Activated T-cell treated with anti-CD3 and anti-CD28 coated beads, Interleukin-2, amount 50 U/mL, for 72 hours (primary cell): ENCODE measurements around the gene MMEL1. TPM values are rescaled to one million over a fixed set of nuclear protein-coding genes. Genes with fewer than 3 reads are reported as not detected.
A peak's percentile ranks its signal among the peaks of the same experiment; 100 is the strongest.
"Not testable (repeated sequence)": the region's sequence is repeated elsewhere in the genome, so short reads cannot be mapped to it uniquely, and the experiment has no call there.

Experiments used
- ATAC-seq, 2 donors: fragments of 150-1000 bp; cut with Tn5 transposase; replicated peaks in 1 of 2; 2 replicates each; pipeline ENCODE4 v1.10.0; 2021; ENCODE audit warnings: moderate library complexity in 2 of 2, mild to moderate bottlenecking in 1 of 2
- DNase-seq, 2 donors: peaks; one replicate each; pipeline ENCODE4 v3.0.0; 2021 to 2022; ENCODE audit warnings: mixed read lengths in 1 of 2
- H3K27ac Mint-ChIP-seq: one replicate; pipeline ENCODE4 v1.8.0; 2022; ENCODE audit warnings: mild to moderate bottlenecking, moderate library complexity, mixed read lengths
- H3K27me3 Mint-ChIP-seq: one replicate; pipeline ENCODE4 v1.8.0; 2022; ENCODE audit warnings: low read depth, mixed read lengths
- H3K36me3 Mint-ChIP-seq, 2 donors: one replicate each; pipeline ENCODE4 v1.8.0; 2022; ENCODE audit warnings: mixed read lengths in 2 of 2, mild to moderate bottlenecking in 1 of 2; ENCODE audit not compliant: insufficient read depth in 2 of 2
- H3K4me1 Mint-ChIP-seq: one replicate; pipeline ENCODE4 v1.8.0; 2022; ENCODE audit warnings: low read depth, mixed read lengths
- H3K4me3 Mint-ChIP-seq, 2 donors: one replicate each; pipeline ENCODE4 v1.8.0; 2022; ENCODE audit warnings: mild to moderate bottlenecking in 2 of 2, mixed read lengths in 2 of 2, moderate library complexity in 2 of 2
- H3K9me3 Mint-ChIP-seq, 2 donors: one replicate each; pipeline ENCODE4 v1.8.0; 2022; ENCODE audit warnings: mixed read lengths in 2 of 2
- total RNA-seq, 2 donors: library from RNA; stranded (reverse); gene quantifications; one replicate each; pipeline ENCODE4 v1.2.3, GENCODE V29; 2022

Gene MMEL1
- total RNA-seq, 2 donors from 2014 or later, result 1.5 to 1.9 TPM

DNA sequence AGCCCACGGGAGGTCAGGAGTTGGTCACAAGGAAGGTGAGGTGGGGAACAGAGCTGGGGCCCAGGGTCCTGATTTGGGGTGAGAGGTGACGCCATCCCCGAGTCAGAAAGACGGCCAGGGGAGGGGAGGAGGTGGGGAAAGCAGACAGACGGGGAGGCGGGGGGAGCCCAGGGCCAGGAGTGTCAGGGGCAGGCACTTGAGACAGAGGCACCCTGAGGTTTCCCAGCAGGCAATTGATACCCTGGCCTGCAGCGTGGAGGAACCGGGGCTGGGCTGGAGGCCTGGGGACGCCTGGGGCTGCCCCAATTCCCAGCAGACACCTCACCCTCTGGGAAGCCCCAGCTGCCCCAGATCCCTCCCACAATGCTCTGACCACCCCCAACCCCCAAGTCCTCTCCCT is 79.7 kb downstream of the MMEL1 start:
- H3K9me3 Mint-ChIP-seq, DNase-seq, H3K4me3 Mint-ChIP-seq, ATAC-seq, H3K27ac Mint-ChIP-seq, H3K27me3 Mint-ChIP-seq, H3K36me3 Mint-ChIP-seq: not testable (repeated sequence)
- peaks cover 49% of the 10 kb centered on the region for H3K4me1 Mint-ChIP-seq

DNA sequence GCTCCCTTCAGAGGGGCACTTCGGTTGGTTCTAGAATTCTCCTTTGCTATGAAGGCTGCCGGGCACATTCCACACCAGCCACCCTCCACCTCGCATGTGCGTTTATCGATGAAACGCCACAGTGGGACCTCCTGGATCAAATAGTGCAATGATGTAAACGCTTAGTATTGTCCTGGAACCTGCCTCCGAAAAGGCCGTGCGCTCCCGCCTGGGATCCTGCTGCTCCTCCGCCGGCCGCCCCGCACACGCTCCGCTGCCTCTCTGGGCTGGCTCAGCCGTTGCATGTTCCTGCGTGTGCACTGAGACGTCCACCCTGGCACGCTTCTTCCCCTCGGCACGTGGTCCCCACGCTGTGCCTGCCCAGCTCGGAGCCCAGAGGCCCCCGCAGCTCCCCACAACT is 80.6 kb downstream of the MMEL1 start:
- Mint-ChIP-seq H3K27me3 (no peaks in the 10 kb centered on the region), H3K27ac (no peak overlapping the region), H3K36me3 (peaks cover 6 to 8% of the 10 kb centered on the region in 2 donors), H3K4me3 (no peak overlapping the region), H3K9me3 (no peaks in the 10 kb centered on the region), H3K4me1 (peaks cover 41% of the 10 kb centered on the region)
- ATAC-seq, result no peak
- DNase-seq, result no peak

DNA sequence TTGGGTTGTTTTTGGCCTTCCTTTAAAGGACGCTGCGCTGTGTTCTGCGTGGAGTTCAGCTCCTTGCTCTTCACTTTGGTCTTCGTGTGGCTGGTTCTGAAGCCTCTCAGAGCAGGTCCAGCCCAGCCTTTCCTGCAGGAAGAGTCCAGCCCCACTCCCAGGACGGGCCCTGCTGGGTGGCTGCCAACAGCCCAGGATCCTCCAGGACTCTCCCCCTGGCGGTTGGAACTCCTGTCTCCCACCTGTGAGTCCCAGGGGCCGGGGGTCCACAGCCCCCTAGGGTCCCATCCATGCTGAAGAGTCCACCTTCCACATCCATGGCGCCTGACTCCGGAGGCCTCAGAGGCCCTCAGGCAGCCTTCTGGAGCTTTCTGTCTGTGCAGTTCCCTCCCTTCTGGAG is 81.3 kb downstream of the MMEL1 start:
- H3K4me1 Mint-ChIP-seq, result peaks cover 41% of the 10 kb centered on the region
- not testable (repeated sequence) for H3K36me3 Mint-ChIP-seq, H3K27ac Mint-ChIP-seq, DNase-seq, H3K9me3 Mint-ChIP-seq, H3K4me3 Mint-ChIP-seq, H3K27me3 Mint-ChIP-seq, ATAC-seq

DNA sequence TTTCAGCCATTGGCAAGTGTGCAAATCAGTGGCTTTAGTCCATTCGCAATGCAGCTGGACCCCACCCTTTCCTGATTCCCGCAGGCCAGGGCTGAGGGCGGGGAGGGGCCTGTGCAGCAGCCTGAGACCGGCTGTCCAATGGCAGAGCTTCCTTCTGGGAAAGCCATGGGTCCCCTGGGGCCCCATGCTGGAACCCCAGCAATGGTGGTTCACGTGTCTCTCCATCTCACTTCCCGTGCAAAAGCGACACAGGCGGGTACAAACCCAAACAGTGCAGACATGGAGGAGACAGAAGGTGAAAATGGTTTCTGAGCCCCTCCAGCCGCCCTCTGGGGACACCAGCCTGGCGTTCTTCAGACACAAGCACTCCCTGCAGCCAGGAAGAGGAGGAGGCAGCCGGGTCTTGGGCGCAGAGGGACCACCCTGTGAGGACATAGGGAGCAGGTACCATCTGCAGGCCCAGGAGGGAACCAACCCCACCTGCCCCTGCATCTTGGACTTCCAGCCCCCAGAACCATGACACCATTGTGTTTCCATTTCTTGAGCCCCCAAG is 82.4 kb downstream of the MMEL1 start:
- not testable (repeated sequence) for H3K27ac Mint-ChIP-seq, H3K36me3 Mint-ChIP-seq, H3K27me3 Mint-ChIP-seq, ATAC-seq, DNase-seq, H3K9me3 Mint-ChIP-seq
- peaks cover 38% of the 10 kb centered on the region for H3K4me1 Mint-ChIP-seq
- peak overlapping the region; percentile 63 to 94 for H3K4me3 Mint-ChIP-seq

DNA sequence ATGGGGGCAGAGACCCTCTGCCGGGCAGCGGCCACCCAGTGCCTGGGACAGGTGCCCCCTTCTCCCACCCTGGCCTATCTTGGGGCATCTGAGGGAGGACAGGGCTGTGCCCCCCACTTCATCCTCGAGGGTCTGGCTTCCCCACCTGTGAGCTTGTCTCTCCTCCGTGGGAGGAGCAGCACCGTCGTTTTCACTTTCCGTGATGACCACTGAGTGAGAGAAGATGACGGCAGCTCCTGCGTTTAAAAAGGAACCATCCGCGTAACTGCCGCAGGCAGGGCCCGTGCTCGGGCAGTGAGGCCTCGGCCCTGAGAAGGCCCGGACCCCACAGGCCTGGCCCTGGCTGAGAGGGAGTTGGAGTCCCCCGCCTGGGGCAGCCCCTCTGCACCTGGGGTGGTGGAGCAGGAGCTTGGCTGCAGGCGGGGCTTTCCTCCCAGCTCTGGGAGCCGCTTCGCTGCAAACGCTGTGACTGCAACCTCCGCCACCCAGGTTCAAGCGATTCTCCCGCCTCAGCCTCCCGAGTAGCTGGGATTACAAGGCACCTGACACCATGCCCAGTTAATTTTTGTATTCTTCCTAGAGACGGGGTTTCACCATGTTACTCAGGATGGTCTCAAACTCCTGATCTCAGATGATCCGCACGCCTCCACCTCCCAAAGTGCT is 83.3 kb downstream of the MMEL1 start:
- Mint-ChIP-seq H3K27ac (peak overlapping the region; percentile 93), H3K4me1 (peaks cover 29% of the 10 kb centered on the region), H3K4me3 (peak overlapping the region; percentile 94)
- H3K36me3 Mint-ChIP-seq, ATAC-seq, H3K9me3 Mint-ChIP-seq, H3K27me3 Mint-ChIP-seq, DNase-seq: not testable (repeated sequence)

DNA sequence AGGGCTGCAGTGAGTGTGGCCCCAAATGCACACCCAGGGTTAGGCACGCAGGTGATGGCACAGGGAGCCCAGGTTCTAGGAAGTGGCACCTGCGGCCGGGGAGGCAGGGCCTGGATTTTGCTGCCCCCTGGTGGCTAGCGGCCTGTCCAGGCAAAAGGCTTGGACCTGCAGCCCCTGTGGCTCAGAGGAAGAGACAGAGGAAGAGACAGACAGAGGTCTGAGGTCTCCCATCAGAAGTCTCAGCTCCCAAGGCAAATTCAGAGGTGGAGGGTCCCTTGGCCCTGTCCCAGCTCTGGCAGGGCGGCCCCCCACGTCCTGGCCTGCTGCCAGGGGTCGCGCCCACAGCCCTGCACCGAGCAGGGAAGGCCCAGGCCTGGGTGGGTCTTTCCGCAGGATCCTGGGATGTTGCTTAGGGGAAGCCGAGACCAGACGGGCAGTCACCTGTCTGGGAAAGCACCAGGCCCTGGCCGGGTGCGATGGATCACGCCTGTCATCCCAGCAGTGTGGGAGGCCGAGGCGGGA is 84.7 kb downstream of the MMEL1 start:
- no peaks in the 10 kb centered on the region for H3K27me3 Mint-ChIP-seq
- peak; percentile 89 to 92 for DNase-seq
- H3K36me3 Mint-ChIP-seq, result peaks cover 0 to 4% of the 10 kb centered on the region in 2 donors
- peak overlapping the region; percentile 94 for H3K4me3 Mint-ChIP-seq
- peak overlapping the region; percentile 93 for H3K27ac Mint-ChIP-seq
- no peaks in the 10 kb centered on the region for H3K9me3 Mint-ChIP-seq
- H3K4me1 Mint-ChIP-seq, result peaks cover 18% of the 10 kb centered on the region
- peak; percentile 39 to 43 for ATAC-seq

DNA sequence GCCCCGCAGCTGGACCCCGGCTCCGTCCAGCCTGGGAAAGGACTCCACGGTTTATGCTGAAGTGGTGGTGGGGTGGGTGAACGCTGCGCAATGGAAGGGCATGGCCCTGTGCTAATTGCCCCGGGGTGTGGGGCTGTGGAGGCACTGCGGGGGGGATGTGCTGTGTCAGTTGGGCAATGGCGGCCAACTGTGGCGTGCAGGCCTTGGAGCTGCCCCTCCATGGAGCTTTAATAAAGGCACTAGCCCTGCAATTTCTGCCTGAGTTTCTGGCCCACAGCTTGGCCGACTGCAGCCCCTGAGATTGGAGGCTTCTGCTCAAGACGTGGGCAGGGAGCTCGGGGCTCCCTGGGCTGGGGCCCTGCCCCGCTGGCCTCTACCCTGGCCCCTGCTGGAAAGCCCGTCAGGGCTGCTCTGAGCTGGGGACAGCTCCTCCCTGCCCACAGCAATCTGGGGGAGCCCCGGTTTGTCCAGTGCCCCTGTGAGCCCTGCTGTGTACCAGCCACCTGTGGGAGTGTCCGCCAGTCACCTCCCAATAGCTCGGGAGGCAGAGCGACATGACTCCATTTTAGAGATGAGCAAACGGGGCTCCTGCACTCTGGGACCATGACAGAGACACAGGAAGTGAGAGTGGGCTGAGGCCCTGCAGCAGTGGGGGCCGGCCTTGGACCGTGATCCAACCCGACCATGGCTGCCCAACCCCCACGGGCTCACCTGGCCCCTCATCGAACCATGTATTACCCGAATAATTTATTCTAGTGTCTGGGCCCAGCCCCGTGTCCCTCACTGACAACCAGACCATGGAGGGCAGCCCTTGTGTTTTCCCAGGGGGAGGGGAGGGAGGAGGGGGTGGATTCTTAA is 85.4 kb downstream of the MMEL1 start:
- Mint-ChIP-seq H3K27ac (peak overlapping the region; percentile 84), H3K4me3 (peak overlapping the region; percentile 94), H3K36me3 (peaks cover 0 to 4% of the 10 kb centered on the region in 2 donors), H3K4me1 (peaks cover 18% of the 10 kb centered on the region), H3K9me3 (no peaks in the 10 kb centered on the region), H3K27me3 (no peaks in the 10 kb centered on the region)
- ATAC-seq (peak; percentile 55), DNase-seq (peak; percentile 78 to 84)

DNA sequence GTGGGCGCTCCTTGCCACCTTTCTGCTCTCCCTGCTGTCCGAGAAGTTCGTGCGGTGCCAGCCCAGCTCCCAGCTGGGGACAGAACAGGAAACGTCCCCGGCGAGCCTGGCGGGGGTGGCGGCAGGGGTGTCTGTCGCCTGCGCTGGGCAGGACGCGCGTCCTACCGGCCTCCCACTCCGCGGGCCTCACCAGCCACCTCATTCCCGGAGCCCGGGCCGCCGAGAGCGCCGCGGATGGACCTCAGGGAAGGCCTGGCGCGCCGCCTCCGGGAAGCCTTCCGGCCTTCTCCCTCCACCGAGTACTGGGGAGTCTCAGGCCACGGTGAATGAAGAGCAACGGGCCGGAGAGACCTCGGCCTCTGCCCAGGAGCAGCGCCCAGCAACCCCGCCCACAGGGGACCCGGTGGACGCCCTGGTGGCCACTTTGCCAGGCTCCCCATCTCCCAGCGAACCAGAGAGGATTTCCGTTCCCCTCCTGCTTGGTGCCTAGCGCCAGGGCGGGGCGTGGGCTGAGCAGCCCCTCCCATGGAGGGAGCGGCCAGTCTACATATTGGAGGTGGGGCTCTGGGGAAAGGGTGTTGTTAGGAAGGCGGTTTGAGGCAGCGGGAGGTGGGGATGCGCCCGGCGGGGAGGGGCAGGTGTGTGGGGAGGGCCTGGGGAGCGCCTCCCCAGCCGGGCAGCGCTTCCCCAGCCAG is 86.2 kb downstream of the MMEL1 start:
- DNase-seq, result peak; percentile 87 to 89
- H3K27me3 Mint-ChIP-seq, result no peaks in the 10 kb centered on the region
- H3K36me3 Mint-ChIP-seq, result peaks cover 0 to 4% of the 10 kb centered on the region in 2 donors
- ATAC-seq, result peak; percentile 56 to 61
- H3K27ac Mint-ChIP-seq, result peak overlapping the region; percentile 39
- H3K4me3 Mint-ChIP-seq, result peak overlapping the region; percentile 94
- H3K4me1 Mint-ChIP-seq, result peaks cover 18% of the 10 kb centered on the region
- H3K9me3 Mint-ChIP-seq, result no peaks in the 10 kb centered on the region

DNA sequence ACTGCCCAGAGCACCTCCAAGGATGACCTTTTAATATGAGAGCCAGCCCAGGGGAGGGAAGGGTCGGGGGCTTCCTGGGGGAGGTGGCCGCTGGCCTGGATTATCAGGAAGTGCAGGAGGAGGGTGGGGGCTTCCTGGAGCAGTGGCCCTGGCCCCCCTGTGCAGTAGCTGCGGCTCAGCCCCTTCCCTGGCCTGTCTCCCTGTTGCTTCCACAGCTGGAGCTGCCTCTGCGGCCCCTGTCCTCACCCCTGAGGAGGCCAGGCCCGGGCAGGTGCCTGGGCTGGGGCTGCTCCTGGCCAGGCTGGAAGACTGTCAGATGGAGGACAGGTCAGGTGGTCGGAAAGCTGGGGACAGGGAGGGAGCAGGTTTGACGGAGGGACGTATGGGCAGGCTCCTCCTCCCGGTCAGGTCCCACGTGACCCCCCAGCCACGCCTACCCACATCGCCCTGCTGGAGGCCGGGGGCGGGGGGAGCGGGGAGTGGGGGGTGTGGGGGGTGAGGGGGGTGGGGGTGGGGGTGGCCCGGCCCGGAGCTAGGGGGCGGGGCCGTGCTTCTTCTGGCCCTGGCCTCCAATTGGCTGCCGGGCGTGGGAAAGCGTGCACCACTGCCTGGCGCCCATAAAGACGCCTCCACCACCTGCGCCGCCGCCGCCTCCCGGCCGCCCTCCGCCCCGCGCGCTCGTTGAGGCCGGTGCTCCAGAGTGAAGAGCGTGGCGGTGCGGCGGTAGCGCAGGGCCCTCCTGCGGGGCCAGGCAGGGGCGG is 86.9 kb downstream of the MMEL1 start:
- H3K27me3 Mint-ChIP-seq, result no peaks in the 10 kb centered on the region
- H3K36me3 Mint-ChIP-seq, result peaks cover 0 to 4% of the 10 kb centered on the region in 2 donors
- peaks cover 23% of the 10 kb centered on the region for H3K4me1 Mint-ChIP-seq
- ATAC-seq (peak; percentile 51 to 54), DNase-seq (peak; percentile 89 to 90)
- peak overlapping the region; percentile 39 for H3K27ac Mint-ChIP-seq
- H3K4me3 Mint-ChIP-seq, result peak overlapping the region; percentile 94
- H3K9me3 Mint-ChIP-seq, result no peaks in the 10 kb centered on the region

DNA sequence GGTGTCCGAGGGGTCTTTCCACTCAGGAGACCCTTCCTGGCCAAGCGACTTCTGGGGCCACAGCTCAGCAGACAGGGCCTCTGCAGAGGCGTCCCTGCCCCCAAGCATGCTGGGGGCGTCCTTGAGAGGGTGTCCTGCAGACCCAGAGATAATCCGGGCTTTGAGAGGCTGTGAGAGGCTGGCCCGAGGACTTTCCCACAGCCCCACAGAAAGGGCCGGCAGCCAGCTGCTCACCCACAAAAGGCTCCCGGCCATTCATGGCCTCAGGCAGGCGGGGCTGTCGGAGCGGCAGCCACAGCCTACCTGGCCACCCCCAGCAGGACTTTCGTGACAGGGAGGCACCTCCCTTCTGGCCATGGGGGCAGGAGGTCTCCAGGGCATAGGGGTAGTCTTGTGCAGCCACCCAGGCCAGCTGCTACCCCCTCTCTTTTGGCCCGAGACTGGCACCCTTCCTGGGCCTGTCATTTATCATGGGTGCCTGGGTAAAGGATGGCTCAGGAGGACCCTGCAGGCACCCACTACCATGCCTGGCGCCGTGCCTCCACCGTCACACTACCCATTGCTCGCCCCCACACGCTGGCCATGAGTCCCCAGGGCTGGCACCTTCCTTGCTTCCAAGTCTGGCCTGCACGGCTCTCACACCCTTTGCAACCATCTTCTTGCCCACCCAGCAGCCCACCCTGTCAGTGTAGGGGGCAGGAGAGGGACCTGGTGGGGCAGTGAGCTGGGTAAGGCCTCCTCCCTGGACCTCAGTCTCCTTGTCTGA is 87.8 kb downstream of the MMEL1 start:
- Mint-ChIP-seq H3K4me3 (peak overlapping the region in 1 of 2 donors; percentile 24), H3K9me3 (no peaks in the 10 kb centered on the region), H3K36me3 (peaks cover 0 to 2% of the 10 kb centered on the region in 2 donors), H3K27ac (no peak overlapping the region), H3K4me1 (peaks cover 23% of the 10 kb centered on the region), H3K27me3 (no peaks in the 10 kb centered on the region)
- DNase-seq (no peak), ATAC-seq (no peak)

DNA sequence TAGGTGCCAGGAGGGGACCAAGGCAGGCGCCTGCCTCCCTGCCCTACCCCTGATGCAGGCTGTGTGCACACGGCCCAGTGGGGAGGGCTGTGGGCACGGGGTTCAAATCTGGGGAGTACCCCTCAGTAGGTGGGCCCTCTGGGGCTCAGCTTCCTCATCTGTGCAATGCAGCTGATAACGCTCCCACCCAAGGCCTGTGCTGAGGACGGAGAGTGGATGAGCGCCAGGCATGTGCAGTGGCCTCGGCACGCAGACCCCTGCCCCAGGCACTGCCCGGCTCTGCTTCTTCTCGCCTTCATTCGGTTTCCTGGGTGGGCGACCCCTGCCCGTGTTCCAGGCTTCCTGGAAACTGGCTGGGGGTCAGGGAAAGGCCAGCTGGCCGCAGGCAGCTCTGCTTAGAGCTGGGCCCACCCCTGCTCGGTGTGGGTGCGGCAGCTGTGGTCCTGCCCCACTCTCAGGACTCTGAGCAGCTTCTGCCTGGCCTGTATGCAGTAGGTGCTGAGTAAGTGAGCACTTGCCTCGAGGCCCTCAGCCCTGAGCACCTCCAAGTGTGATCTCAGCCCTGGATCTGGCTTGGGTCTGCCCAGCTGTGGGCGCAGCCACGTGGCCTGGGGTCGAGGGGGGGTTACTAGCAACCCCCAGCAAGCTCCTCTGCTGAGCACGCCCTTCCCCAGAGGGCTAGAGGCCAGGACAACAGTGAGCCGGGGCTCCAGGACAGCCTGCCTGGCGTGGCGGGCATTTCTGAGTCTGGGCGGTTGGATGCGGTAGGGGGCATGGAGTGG is 88.5 kb downstream of the MMEL1 start:
- peaks cover 15% of the 10 kb centered on the region for H3K4me1 Mint-ChIP-seq
- no peaks in the 10 kb centered on the region for H3K9me3 Mint-ChIP-seq
- H3K4me3 Mint-ChIP-seq, result no peak overlapping the region
- no peak for ATAC-seq
- H3K27ac Mint-ChIP-seq, result no peak overlapping the region
- H3K36me3 Mint-ChIP-seq, result no peaks in the 10 kb centered on the region
- no peak for DNase-seq
- H3K27me3 Mint-ChIP-seq, result no peaks in the 10 kb centered on the region
